RPMI8226 (cell line): ENCODE results near the gene PRKG1.

ENCODE experiments used
- DNase-seq: peaks from one replicate; pipeline ENCODE4 v3.0.0-alpha.2; 2015

PRKG1 gene

GRCh38 chr10:51617576-51618235, 543.4 kb downstream of the PRKG1 start:
- no peak for DNase-seq

GRCh38 chr10:51619365-51619764, 545.1 kb downstream of the PRKG1 start:
- DNase-seq, result no peak

GRCh38 chr10:51620131-51620530, 545.8 kb downstream of the PRKG1 start:
- DNase-seq, result no peak

GRCh38 chr10:51624013-51624412, 549.7 kb downstream of the PRKG1 start:
- no peak for DNase-seq

GRCh38 chr10:51629934-51630639, 555.8 kb downstream of the PRKG1 start:
- DNase-seq, result no peak

GRCh38 chr10:51630640-51631005, 556.3 kb downstream of the PRKG1 start:
- no peak for DNase-seq

GRCh38 chr10:51635436-51635835, 561.1 kb downstream of the PRKG1 start:
- no peak for DNase-seq

- DNase-seq, result no peak
Measured at GRCh38 chr10:51638211-51638610, 563.9 kb downstream of the PRKG1 start.

GRCh38 chr10:51638737-51639136, 564.5 kb downstream of the PRKG1 start:
- DNase-seq, result no peak

GRCh38 chr10:51640120-51640819, 566.0 kb downstream of the PRKG1 start:
- no peak for DNase-seq

- DNase-seq, result no peak
Measured at GRCh38 chr10:51642581-51642980, 568.3 kb downstream of the PRKG1 start.

GRCh38 chr10:51643734-51644133, 569.4 kb downstream of the PRKG1 start:
- DNase-seq, result no peak

- DNase-seq, result no peak
Measured at GRCh38 chr10:51649064-51649463, 574.8 kb downstream of the PRKG1 start.

GRCh38 chr10:51651063-51651462, 576.8 kb downstream of the PRKG1 start:
- no peak for DNase-seq

- no peak for DNase-seq
Measured at GRCh38 chr10:51653025-51653424, 578.7 kb downstream of the PRKG1 start.

GRCh38 chr10:51654918-51655317, 580.6 kb downstream of the PRKG1 start:
- DNase-seq, result no peak

- DNase-seq, result no peak
Measured at GRCh38 chr10:51656503-51656902, 582.2 kb downstream of the PRKG1 start.

- DNase-seq, result no peak
Measured at GRCh38 chr10:51658000-51658399, 583.7 kb downstream of the PRKG1 start.

GRCh38 chr10:51659344-51659743, 585.1 kb downstream of the PRKG1 start:
- no peak for DNase-seq

- DNase-seq, result no peak
Measured at GRCh38 chr10:51663086-51663485, 588.8 kb downstream of the PRKG1 start.

- no peak for DNase-seq
Measured at GRCh38 chr10:51666456-51666855, 592.2 kb downstream of the PRKG1 start.

- DNase-seq, result no peak
Measured at GRCh38 chr10:51667678-51668335, 593.5 kb downstream of the PRKG1 start.

GRCh38 chr10:51668336-51668689, 594.0 kb downstream of the PRKG1 start:
- DNase-seq, result no peak

- no peak for DNase-seq
Measured at GRCh38 chr10:51669041-51669440, 594.8 kb downstream of the PRKG1 start.
